ENCODE results near the gene SYTL3.

DNA sequence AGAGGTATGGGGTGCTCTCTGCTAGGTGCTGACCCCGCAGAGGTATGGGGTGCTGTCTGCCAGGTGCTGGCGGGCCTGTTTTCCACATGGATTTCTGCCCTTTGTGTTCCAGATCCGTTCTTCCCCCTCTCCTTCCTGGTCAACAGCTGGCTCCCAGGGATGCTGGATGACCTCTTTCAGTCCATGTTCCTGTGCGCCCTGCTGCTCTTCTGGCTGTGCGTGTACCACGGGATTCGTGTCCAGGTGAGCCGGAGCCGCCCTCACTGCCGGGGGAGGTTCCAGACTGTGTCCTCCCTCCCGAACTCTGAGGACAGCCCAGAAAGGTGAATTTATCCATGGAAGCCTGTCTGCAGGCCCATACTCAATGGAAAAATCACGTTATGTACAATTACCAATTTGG is 41.6 kb upstream of the SYTL3 start:
- TF ChIP-seq, protein P1, sequence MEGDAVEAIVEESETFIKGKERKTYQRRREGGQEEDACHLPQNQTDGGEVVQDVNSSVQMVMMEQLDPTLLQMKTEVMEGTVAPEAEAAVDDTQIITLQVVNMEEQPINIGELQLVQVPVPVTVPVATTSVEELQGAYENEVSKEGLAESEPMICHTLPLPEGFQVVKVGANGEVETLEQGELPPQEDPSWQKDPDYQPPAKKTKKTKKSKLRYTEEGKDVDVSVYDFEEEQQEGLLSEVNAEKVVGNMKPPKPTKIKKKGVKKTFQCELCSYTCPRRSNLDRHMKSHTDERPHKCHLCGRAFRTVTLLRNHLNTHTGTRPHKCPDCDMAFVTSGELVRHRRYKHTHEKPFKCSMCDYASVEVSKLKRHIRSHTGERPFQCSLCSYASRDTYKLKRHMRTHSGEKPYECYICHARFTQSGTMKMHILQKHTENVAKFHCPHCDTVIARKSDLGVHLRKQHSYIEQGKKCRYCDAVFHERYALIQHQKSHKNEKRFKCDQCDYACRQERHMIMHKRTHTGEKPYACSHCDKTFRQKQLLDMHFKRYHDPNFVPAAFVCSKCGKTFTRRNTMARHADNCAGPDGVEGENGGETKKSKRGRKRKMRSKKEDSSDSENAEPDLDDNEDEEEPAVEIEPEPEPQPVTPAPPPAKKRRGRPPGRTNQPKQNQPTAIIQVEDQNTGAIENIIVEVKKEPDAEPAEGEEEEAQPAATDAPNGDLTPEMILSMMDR (IDR thresholded peaks at IDR 0.05) = no peak
- TF ChIP-seq POLR2A (IDR thresholded peaks at IDR 0.05) (no peak), POLR2AphosphoS5 (IDR thresholded peaks at IDR 0.05) (no peak)

Measured in suprapubic skin (tissue), 4 donors.